GM11168 (cell line): ENCODE measurements around the gene RNU6-9.
"Not testable (repeated sequence)": the region's sequence is repeated elsewhere in the genome, so short reads cannot be mapped to it uniquely, and the experiment has no call there.

Experiments
- in situ Hi-C: fragments of 300-500 bp; cut with MboI; formaldehyde crosslinking; loops from one replicate; pipeline ENCODE4 v1.12.0; 2022; ENCODE audit warnings: low sequenced_read_pairs; ENCODE audit not compliant: unreplicated experiment

RNU6-9 gene

DNA sequence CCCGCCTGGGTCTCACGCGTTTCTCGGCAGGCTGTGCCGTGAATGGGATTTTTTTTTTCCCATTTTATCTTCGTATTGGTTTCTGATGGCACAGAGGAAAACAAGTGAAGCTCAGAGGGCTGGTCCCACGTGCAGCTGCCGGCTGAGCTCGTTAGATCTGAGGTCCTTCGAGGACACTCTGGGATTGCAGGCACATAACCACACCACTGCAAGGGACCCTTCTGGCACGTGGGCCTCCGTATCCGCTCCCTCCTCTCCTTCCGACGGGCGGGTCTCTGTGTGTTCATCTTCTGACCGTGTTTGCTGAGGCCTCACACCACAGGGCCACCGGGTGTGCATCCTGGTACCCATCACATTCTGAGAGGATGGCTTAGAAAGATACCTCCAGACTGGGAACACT lies 17.2 kb upstream of the RNU6-9 start:
- in situ Hi-C loops: no loop called here

DNA sequence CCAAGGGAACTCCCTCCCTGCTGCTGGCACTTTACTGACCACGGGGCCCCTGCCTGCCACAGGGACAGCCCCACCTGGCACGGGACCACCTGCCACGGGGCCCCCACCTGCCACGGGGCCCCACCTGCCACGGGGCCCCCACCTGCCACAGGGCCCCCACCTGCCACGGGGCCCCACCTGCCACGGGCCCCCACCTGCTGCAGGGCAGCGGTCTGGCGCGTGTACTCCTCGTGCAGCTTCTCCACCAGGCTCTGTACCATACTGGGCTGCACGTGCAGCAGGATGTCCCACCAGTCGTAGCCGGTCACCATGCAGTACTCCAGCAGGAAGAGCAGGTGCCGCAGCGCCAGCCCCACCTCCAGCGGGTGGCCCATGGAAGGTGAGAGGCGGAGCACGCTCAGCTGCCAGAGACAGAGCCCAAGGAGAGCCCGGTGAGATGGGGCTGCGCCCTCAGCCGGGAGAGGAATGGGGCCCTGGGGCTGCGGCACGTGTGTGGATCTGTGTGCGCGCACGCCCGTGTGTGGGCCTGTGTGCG lies 16.4 kb upstream of the RNU6-9 start:
- in situ Hi-C loops: no loop called here

DNA sequence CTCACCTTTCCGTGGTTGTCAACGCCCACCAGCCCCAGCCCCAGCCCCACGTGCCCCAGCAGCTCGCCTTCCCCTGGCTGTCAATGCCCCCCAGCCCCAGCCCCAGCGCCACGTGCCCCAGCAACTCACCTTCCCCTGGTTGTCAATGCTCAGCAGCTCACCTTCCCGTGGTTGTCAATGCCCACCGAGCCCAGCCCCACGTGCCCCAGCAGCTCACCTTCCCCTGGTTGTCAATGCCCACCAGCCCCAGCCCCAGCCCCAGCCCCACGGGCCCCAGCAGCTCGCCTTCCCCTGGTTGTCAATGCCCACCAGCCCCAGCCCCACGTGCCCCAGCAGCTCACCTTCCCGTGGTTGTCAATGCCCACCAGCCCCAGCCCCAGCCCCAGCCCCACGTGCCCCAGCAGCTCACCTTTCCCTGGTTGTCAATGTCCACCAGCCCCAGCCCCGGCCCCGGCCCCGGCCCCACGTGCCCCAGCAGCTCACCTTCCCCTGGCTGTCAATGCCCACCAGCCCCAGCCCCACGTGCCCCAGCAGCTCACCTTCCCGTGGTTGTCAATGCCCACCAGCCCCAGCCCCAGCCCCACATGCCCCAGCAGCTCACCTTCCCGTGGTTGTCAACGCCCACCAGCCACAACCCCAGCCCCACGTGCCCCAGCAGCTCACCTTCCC lies 15.2 kb upstream of the RNU6-9 start:
- in situ Hi-C loops: not testable (repeated sequence)

DNA sequence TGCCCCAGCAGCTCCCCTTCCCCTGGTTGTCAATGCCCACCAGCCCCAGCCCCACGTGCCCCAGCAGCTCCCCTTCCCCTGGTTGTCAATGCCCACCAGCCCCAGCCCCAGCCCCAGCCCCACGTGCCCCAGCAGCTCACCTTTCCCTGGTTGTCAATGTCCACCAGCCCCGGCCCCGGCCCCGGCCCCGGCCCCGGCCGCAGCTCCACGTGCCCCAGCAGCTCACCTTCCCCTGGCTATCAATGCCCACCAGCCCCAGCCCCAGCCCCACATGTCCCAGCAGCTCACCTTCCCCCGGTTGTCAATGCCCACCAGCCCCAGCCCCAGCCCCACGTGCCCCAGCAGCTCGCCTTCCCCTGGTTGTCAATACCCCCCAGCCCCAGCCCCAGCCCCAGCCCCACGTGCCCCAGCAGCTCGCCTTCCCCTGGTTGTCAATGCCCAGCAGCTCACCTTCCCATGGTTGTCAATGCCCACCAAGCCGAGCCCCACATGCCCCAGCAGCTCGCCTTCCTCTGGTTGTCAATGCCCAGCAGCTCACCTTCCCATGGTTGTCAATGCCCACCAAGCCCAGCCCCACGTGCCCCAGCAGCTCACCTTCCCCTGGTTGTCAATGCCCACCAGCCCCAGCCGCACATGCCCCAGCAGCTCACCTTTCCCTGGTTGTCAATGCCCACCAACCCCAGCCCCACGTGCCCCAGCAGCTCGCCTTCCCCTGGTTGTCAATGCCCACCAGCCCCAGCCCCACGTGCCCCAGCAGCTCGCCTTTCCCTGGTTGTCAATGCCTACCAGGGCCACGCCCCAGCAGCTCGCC lies 14.3 kb upstream of the RNU6-9 start:
- in situ Hi-C loops: not testable (repeated sequence)

DNA sequence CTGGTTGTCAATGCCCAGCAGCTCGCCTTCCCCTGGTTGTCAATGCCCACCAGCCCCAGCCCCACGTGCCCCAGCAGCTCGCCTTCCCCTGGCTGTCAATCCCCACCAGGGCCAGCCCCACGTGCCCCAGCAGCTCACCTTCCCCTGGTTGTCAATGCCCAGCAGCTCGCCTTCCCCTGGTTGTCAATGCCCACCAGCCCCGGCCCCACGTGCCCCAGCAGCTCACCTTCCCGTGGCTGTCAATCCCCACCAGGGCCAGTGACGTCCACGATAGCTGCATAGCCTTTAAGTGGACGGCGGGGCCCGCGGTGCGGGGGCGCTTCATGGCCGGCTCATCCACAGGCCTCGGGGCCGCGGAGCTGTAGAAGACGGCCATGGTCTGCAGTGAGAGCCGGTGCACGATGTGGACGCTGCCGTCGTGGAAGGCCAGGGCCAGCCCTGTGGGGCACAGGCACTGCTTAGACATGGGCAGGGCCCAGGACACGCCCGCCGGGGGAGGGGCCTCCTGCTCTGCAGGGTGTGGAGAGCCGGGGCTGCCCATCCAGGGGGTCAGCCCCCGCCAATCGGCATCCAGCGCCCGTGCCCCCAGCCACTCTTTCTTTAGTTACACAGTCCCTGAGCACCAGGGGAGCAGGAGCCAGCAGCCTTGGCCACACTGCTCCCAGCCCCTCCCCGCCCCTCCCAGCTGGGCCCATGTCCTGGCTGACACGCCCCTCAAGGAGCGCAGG lies 13.4 kb upstream of the RNU6-9 start:
- in situ Hi-C loops: no loop called here

DNA sequence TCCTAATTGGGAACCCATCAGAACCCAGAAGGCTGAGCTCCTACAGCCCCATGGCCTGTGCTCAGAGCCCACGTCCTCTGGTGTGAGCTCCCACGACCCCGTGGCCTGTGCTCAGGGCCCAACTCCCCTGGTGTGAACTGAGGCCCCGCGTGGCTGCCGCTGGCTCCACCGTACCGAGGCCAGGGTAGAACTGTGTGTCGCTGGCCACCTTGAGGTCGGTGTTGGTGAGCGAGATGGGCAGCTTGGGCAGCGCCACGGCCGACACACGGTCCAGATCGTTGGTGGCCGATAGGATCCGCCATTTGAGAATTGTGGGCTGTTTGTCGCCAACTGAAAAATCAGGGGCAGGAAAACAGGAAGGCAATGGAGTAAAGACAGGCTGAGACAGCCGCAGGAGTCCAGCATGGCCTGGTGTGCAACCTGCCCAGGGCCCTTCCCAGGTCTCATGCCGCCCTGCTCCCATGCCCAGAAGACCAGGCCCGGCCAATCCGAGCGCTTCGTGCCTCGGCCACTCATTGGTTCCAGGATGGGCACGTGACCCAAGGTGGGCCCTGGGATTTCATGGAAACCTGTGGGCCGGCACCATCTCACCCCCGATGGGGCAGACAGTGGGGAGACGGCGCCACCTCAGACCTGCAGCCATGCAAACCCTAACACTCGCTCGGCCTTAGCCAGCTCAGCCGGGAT lies 11.8 kb upstream of the RNU6-9 start:
- in situ Hi-C loops: no loop called here

DNA sequence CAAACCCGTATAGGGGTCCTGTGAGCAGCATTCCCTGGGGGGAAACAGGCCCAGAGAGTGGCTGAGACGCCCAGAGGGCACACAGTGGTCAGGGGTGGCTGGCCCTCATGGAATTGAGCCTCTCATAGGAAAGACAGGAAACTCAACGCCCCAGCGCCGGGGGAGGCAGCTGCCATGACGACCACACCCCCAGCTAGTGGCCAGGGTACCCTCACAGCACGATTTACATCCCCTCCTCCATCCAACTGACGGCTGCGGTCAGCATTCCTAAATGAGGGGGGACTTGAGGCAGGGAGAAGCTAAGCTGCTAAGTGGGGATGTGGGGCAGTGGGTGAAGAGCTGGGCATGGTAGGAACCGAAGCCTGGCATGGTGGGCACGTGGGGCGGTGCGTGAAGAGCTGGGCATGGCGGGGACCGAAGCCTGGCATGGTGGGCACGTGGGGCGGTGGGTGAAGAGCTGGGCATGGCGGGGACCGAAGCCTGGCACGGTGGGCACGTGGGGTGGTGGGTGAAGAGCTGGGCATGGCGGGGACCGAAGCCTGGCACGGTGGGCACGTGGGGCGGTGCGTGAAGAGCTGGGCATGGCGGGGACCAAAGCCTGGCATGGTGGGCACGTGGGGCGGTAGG lies 10.3 kb upstream of the RNU6-9 start:
- in situ Hi-C loops: no loop called here

DNA sequence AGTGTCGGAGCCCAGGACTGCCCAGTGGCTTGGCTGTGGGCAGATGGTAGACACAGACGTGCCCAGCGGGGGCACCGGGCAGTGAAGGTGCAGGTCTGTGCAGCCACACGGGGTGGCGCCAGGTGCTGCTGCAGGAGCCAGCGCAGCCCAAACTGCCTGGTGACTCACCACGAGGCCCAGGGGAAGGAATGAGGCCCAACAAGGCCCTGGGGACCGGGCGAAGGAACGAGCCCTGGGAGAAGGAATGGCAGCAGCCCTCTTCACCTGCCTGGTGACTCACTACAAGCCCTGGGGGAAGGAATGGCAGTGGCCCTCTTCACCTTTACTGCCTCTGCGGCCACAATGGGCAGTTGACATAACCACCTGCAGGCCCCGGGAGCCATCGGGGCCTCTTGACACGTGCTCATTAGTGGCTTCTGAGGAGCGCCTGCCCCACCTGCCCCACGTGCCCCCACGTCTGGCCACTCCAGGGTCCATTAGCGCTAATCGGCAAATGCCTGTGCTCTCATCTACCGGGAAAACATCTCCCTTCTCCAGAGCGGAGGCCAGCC lies 9.5 kb upstream of the RNU6-9 start:
- in situ Hi-C loops: no loop called here

DNA sequence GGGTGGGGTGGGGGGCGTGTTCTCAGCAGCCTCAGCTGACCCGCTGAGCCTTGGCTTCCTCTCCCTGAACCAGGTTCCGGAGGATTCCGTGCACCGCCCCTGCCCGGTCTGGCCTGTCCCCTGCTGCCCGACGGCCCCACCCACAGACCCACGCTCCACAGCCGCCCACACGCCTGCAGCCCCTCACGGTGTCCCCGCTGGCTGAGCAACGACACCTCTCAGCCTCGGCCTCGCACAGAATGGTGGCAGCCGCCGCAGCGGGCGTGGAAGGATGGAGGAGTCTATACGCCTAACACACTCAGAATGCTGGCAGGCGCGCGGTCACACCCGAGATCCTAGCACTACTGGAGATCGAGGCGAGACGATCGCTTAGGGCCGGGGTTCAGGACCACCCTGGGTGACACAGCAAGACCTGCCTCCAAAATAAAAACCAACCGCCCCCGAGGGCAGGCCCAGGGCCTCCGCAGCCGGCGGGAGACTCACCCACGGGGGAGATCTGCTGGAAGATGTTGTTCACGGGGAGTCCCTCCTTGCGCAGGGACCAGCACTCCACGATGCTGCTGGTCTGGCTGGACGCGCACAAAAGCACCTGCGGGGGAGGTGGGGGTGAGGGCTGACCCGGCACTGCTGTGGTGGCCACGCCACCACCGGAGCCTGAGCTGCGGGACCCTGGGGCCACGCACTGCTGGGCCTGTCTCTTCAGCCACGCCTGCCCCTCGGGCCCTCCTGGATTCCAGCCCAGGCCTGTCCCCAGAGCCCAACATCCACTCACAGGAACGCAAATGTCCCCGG lies 8.7 kb upstream of the RNU6-9 start:
- in situ Hi-C loops: no loop called here

DNA sequence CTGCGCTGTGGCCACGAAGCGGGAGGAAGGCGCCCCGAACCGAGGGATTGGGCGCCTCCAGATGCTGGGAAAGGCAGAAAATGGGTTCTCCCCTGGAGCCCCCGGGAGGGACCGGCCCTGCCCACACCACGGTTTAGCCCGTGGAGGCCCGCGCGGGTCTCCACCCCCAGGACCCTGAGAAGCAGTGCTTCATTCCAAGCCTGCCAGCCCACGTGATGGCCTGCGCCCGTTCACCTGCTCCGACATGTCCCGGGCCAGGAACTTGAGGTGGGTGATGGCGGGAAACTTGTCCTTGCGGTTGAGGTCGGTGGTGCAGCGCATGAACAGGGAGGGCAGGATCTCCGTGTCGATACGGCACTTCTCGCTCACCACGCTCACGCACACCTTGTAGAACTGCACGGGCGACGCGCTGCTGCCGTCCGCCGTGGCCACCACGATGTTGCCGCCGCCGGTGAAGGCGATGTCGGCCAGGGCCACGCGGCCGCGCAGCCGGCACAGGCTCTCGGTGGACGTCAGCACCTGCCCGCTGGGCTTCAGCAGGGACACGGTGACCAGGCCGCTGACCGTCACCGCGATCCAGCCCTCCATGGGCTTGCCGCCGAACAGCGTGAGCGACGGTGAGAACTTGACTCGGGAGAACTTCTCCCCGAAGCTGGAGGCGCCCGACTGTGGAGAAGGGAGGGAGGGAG lies 7.6 kb upstream of the RNU6-9 start:
- in situ Hi-C loops: no loop called here

DNA sequence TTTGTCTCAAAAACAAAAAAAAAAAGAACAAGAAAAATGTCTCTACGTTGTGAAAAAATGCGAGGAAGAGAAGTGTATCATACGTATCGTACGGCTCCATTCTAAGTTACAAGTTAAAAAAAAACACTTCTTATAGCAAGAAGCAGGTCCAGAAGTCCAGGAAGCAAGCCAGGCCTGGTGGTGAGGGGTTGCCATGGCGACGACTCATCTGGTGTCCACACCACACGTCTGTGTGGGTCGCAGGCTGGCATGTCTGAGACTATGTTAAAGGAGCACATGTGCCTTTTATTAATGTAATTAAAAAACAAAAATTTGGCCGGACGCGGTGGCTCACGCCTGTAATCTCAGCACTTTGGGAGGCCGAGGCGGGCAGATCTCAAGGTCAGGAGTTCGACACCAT lies 6.2 kb upstream of the RNU6-9 start:
- in situ Hi-C loops: no loop called here

DNA sequence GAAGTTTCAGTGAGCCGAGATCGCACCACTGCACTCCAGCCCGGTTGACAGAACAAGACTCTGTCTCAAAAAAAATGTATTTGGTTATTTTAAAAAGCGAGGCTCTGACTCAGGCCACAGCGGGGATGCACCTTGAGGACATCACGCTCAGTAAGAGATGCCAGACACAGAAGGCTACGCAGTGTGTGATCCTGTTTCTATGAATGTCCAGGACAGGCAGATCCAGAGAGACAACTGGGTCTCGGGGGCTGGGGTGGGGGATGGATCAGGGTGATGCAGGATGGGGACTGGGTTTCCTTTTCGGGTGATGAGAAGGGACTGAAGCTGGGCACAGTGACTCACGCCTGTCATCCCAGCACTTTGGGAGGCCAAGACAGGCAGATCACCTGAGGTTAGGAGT lies 5.7 kb upstream of the RNU6-9 start:
- in situ Hi-C loops: no loop called here

DNA sequence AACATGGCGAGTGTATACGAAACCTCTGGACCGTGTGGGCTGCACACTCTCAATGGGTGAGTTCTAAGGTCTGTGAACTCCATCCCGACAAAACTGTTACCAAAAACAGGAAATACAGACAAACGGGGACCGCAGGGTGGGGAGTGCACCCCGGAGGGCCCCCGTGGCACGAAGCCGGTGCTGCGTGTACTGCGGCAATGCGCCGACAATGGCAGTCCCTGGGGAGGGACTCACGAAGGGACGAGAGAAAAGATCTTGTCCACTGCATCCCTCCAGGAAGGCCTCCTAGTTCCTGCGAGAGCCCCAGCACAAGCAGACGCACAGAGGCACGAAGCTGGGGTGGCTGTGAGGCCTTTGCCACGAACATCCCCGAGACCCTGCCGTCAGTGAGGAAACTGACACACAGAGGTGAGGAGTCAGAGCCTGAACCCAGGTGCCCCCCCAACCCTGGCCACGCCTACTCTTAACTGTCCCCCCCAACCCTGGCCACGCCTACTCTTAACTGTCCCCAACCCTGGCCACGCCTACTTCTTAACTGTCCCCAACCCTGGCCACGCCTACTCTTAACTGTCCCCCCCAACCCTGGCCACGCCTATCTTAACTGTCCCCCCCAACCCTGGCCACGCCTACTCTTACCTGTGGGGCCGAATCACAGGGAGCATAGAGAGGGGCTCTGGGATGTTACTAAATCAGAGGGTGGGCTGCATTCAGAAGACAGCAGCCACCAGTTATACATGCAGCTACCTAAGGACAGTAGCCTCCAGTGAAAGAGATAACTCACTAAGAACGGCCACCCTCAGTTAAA lies 4.5 kb upstream of the RNU6-9 start:
- in situ Hi-C loops: no loop called here

DNA sequence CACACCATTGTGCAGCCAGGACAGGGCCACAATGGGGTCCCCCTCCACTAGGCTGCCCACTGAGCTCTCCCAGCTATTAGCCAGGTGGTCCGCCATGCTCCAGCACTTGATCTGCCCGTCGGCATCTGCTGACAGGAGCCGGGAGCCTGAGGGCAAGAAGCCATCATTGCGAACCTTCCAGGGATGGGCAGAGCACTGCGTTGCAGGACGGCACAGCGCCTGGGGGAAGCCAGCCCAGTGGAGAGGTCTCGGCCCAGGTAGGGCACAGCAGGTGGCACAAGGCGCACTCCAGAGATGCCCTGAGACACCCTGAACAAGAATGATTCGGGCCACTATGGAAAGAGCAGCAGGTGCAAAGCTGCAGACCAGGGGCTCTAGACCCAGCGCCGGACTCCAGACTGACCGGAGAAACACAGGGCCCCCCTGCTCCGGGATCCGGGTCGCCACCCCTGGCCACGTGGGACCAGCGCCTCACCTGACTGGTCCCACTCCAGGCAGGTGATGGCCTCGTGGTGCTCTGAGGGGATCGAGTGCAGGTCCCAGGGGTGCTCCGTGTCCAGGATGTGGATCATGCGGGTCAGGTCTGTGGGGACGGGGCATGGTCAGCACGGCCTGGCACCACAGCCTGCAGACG lies 3.5 kb upstream of the RNU6-9 start:
- in situ Hi-C loops: no loop called here

DNA sequence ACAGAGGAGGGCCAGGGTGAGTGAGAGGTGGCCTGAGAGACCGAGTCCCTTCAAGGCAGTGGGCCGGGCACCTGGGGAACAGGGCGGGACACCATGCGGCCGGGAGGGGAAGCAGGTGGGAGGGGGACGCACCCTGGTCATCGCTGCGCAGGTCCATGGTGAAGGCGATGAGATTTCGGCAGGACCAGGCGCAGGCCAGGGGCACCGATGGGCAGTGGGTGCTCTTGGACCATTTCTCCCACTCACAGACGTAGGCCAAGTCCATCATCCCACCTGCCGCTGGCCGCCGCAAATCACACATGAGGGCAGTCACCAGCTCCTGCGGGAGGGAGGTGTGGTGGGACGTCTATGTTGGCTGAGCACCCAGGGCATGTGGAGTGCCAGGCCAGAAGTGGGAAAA lies 2.5 kb upstream of the RNU6-9 start:
- in situ Hi-C loops: no loop called here

DNA sequence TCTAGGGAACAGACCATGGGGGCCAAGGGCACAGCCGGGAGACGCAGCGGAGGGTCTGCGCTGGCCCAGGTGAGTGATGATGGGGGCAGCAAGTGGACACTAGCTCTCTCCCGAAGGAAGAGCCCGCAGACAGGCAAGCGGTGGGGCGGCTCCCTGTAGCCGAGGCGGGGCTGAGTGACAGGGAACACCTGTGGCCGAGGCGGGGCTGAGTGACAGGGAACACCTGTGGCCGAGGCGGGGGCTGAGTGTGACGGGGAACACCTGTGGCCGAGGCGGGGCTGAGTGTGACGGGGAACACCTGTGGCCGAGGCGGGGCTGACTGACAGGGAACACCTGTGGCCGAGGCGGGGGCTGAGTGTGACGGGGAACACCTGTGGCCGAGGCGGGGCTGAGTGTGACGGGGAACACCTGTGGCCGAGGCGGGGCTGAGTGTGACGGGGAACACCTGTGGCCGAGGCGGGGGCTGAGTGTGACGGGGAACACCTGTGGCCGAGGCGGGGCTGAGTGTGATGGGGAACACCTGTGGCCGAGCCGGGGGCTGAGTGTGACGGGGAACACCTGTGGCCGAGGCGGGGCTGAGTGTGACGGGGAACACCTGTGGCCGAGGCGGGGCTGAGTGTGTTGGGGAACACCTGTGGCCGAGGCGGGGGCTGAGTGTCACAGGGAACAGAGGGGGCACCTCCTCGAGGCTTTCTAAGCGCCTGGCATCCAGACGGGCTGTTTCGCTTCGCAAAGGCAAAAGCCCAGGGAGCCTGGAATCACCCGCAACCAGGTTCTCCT lies 1.7 kb upstream of the RNU6-9 start:
- in situ Hi-C loops: not testable (repeated sequence)
